ENCODE results near the gene BEST1.

The BEST1 gene

GRCh38 chr11:61950035-61950547 lies at the start of gene BEST1:
TSS of gene BEST1 (plus strand) at chr11:61950351. CDS start at chr11:61951807, 1,456 bp downstream.
- no peak for DNase-seq (ENCODE audit: low read depth in 2 of 2, low spot score in 1 of 2)

- DNase-seq (ENCODE audit: low read depth in 2 of 2, low spot score in 1 of 2) = no peak
Measured at GRCh38 chr11:61901397-61901796, 48.8 kb upstream of the BEST1 start.

GRCh38 chr11:61902313-61902712 lies 47.8 kb upstream of the BEST1 start:
- DNase-seq (ENCODE audit: low read depth in 2 of 2, low spot score in 1 of 2) = no peak

- DNase-seq (ENCODE audit: low read depth in 2 of 2, low spot score in 1 of 2) = no peak
Measured at GRCh38 chr11:61903845-61904244, 46.3 kb upstream of the BEST1 start.

GRCh38 chr11:61904539-61905048 lies 45.6 kb upstream of the BEST1 start:
- no peak for DNase-seq (ENCODE audit: low read depth in 2 of 2, low spot score in 1 of 2)

GRCh38 chr11:61905067-61905696 lies 45.0 kb upstream of the BEST1 start:
- DNase-seq (ENCODE audit: low read depth in 2 of 2, low spot score in 1 of 2) = no peak

GRCh38 chr11:61905801-61906521 lies 44.2 kb upstream of the BEST1 start:
- no peak for DNase-seq (ENCODE audit: low read depth in 2 of 2, low spot score in 1 of 2)

- DNase-seq (ENCODE audit: low read depth in 2 of 2, low spot score in 1 of 2) = no peak
Measured at GRCh38 chr11:61906522-61906909, 43.6 kb upstream of the BEST1 start.

- DNase-seq (ENCODE audit: low read depth in 2 of 2, low spot score in 1 of 2) = no peak
Measured at GRCh38 chr11:61907282-61907681, 42.9 kb upstream of the BEST1 start.

GRCh38 chr11:61907871-61908729 lies 42.1 kb upstream of the BEST1 start:
- DNase-seq (ENCODE audit: low read depth in 2 of 2, low spot score in 1 of 2) = no peak

- DNase-seq (ENCODE audit: low read depth in 2 of 2, low spot score in 1 of 2) = no peak
Measured at GRCh38 chr11:61908730-61909316, 41.3 kb upstream of the BEST1 start.

- DNase-seq (ENCODE audit: low read depth in 2 of 2, low spot score in 1 of 2) = no peak
Measured at GRCh38 chr11:61910187-61911127, 39.7 kb upstream of the BEST1 start.

GRCh38 chr11:61911128-61911700 lies 38.9 kb upstream of the BEST1 start:
- no peak for DNase-seq (ENCODE audit: low read depth in 2 of 2, low spot score in 1 of 2)

- DNase-seq (ENCODE audit: low read depth in 2 of 2, low spot score in 1 of 2) = no peak
Measured at GRCh38 chr11:61911701-61912529, 38.2 kb upstream of the BEST1 start.

GRCh38 chr11:61912530-61912898 lies 37.6 kb upstream of the BEST1 start:
- no peak for DNase-seq (ENCODE audit: low read depth in 2 of 2, low spot score in 1 of 2)

- DNase-seq (ENCODE audit: low read depth in 2 of 2, low spot score in 1 of 2) = no peak
Measured at GRCh38 chr11:61912991-61913698, 37.0 kb upstream of the BEST1 start.

- DNase-seq (ENCODE audit: low read depth in 2 of 2, low spot score in 1 of 2) = no peak
Measured at GRCh38 chr11:61913699-61914395, 36.3 kb upstream of the BEST1 start.

All from stimulated activated CD8-positive, alpha-beta memory T cell treated with anti-CD3 and anti-CD28 coated beads, Interleukin-4, amount 100 ng/mL, for 1 hour (primary cell).